ENCODE data around the gene DNAJC4. TPM values are rescaled to one million over a fixed set of nuclear protein-coding genes. Genes with fewer than 3 reads are reported as not detected.

DNAJC4 gene
- total RNA-seq, 1 experiment from 2014 or later, result 57.1 TPM

- Histone ChIP-seq H3K4me3 (peak overlapping the region; percentile 88; the same call in 1 of the 2 replicates), H3K9me3 (ENCODE audit: insufficient read depth, low read depth) (no peaks in the 10 kb centered on the region), H3K36me3 (ENCODE audit: low read depth) (0 out of 2 replicates have a peak, but pooled peaks cover 5% of the 10 kb centered on the region), H3K9me2 (ENCODE audit: insufficient read depth) (no peaks in the 10 kb centered on the region), H3K27ac (no peak overlapping the region), H3K27me3 (ENCODE audit: insufficient read depth, low read depth) (no peaks in the 10 kb centered on the region), H4K20me1 (ENCODE audit: insufficient read depth) (peaks cover 9% of the 10 kb centered on the region; the same call in 1 of the 2 replicates), H3K4me2 (peak overlapping the region; percentile 99; the same call in 1 of the 2 replicates), H3K79me2 (ENCODE audit: low read depth) (peaks cover 14% of the 10 kb centered on the region), H3K4me1 (replicated peaks; ENCODE audit: insufficient read depth) (no peaks in the 10 kb centered on the region; the same call in 1 of the 2 replicates), H3F3A (ENCODE audit: insufficient read depth, low read depth) (peaks cover 34% of the 10 kb centered on the region), H2AFZ (no peak overlapping the region)
- TF ChIP-seq, protein P1, sequence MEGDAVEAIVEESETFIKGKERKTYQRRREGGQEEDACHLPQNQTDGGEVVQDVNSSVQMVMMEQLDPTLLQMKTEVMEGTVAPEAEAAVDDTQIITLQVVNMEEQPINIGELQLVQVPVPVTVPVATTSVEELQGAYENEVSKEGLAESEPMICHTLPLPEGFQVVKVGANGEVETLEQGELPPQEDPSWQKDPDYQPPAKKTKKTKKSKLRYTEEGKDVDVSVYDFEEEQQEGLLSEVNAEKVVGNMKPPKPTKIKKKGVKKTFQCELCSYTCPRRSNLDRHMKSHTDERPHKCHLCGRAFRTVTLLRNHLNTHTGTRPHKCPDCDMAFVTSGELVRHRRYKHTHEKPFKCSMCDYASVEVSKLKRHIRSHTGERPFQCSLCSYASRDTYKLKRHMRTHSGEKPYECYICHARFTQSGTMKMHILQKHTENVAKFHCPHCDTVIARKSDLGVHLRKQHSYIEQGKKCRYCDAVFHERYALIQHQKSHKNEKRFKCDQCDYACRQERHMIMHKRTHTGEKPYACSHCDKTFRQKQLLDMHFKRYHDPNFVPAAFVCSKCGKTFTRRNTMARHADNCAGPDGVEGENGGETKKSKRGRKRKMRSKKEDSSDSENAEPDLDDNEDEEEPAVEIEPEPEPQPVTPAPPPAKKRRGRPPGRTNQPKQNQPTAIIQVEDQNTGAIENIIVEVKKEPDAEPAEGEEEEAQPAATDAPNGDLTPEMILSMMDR (conservative IDR thresholded peaks at IDR 0.05), result no peak
- TF ChIP-seq EZH2 (IDR thresholded peaks at IDR 0.05; ENCODE audit: low read depth), result no peak
- intact Hi-C loops (cut with micrococcal nuclease; ENCODE audit: unreplicated experiment), result no loop called here
- CTCF ChIA-PET, result interaction anchor here (0.6 to 1.3 kb wide), 2 partner anchors 48 to 50 kb away, joined by 9 to 22 read pairs; no protein-coding TSS in a partner anchor
- DNase-seq, result no peak
- TSS peak; percentile 1 for BruUV-seq (replicated peaks)
- POLR2A ChIA-PET (ENCODE audit: unreplicated experiment), result interaction anchor here (0.7 kb wide), 1 partner anchor 29 kb away, joined by 6 read pairs; no protein-coding TSS in a partner anchor
Observed at GRCh38 chr11:64253043-64253442, 22.7 kb downstream of the DNAJC4 start.

- Histone ChIP-seq H3K9me2 (ENCODE audit: insufficient read depth) (no peaks in the 10 kb centered on the region), H2AFZ (no peak overlapping the region), H3K36me3 (ENCODE audit: low read depth) (0 out of 2 replicates have a peak, but pooled peaks cover 5% of the 10 kb centered on the region), H3K27me3 (ENCODE audit: insufficient read depth, low read depth) (no peaks in the 10 kb centered on the region), H3K4me3 (no peak overlapping the region), H3K9me3 (ENCODE audit: insufficient read depth, low read depth) (no peaks in the 10 kb centered on the region), H3K4me1 (replicated peaks; ENCODE audit: insufficient read depth) (no peaks in the 10 kb centered on the region; the same call in 1 of the 2 replicates), H3K27ac (no peak overlapping the region), H4K20me1 (ENCODE audit: insufficient read depth) (peaks cover 9% of the 10 kb centered on the region; the same call in 1 of the 2 replicates), H3K4me2 (no peak overlapping the region), H3K79me2 (ENCODE audit: low read depth) (peaks cover 14% of the 10 kb centered on the region), H3F3A (ENCODE audit: insufficient read depth, low read depth) (peaks cover 30% of the 10 kb centered on the region)
- intact Hi-C loops (cut with micrococcal nuclease; ENCODE audit: unreplicated experiment), result no loop called here
- DNase-seq, result no peak
- no TSS peak for BruUV-seq (replicated peaks)
- CTCF ChIA-PET, result interaction anchor here (0.6 to 0.7 kb wide), 2 partner anchors 406 to 1481 kb away, joined by 3 read pairs; no protein-coding TSS in a partner anchor
- TF ChIP-seq, protein P1 (conservative IDR thresholded peaks at IDR 0.05), result no peak
- no peak for TF ChIP-seq EZH2 (IDR thresholded peaks at IDR 0.05; ENCODE audit: low read depth)
- POLR2A ChIA-PET (ENCODE audit: unreplicated experiment), result no interaction called here
Observed at GRCh38 chr11:64253481-64253880, 23.1 kb downstream of the DNAJC4 start.

DNA sequence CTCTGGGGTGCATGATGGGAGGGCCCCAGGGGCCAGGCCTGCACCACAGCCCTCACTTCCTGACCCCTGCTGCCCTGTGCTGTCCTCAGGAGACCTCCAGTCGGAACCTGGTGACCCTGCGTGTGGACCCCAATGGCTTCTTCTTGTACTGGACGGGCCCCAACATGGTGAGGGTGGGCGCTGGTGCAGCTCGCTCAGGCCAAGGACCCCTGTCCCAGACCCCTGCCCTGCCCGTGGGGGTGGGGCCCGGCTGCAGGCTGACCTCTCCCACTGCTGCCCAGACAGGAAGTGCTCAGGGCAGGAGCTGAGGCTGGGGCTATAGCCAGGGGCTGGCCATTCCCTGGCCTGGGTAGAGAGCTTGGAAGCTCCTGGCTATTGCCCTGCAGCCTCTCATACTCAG lies 24.0 kb downstream of the DNAJC4 start:
- CTCF ChIA-PET, result no interaction called here
- intact Hi-C loops (cut with micrococcal nuclease; ENCODE audit: unreplicated experiment), result no loop called here

More for the DNA sequence above, 24.0 kb downstream of the DNAJC4 start:
- Histone ChIP-seq H2AFZ (no peak overlapping the region), H3K27me3 (ENCODE audit: insufficient read depth, low read depth) (no peaks in the 10 kb centered on the region), H3K4me3 (no peak overlapping the region), H4K20me1 (ENCODE audit: insufficient read depth) (peaks cover 9% of the 10 kb centered on the region; the same call in 1 of the 2 replicates), H3K9me3 (ENCODE audit: insufficient read depth, low read depth) (no peaks in the 10 kb centered on the region), H3K9me2 (ENCODE audit: insufficient read depth) (no peaks in the 10 kb centered on the region), H3F3A (ENCODE audit: insufficient read depth, low read depth) (peaks cover 24% of the 10 kb centered on the region), H3K27ac (no peak overlapping the region), H3K4me2 (no peak overlapping the region), H3K36me3 (ENCODE audit: low read depth) (0 out of 2 replicates have a peak, but pooled peaks cover 5% of the 10 kb centered on the region), H3K79me2 (ENCODE audit: low read depth) (peaks cover 14% of the 10 kb centered on the region), H3K4me1 (replicated peaks; ENCODE audit: insufficient read depth) (no peaks in the 10 kb centered on the region; the same call in 1 of the 2 replicates)
- no TSS peak for BruUV-seq (replicated peaks)
- POLR2A ChIA-PET (ENCODE audit: unreplicated experiment), result no interaction called here
- TF ChIP-seq, protein P1 (conservative IDR thresholded peaks at IDR 0.05), result no peak
- no peak for TF ChIP-seq EZH2 (IDR thresholded peaks at IDR 0.05; ENCODE audit: low read depth)
- DNase-seq, result no peak

Measured in PC-9 (cell line).